Type B pancreatic cell (in vitro differentiated cells): ENCODE results near the gene NHLRC1. TPM values are rescaled to one million over a fixed set of nuclear protein-coding genes. Genes with fewer than 3 reads are reported as not detected.

ENCODE experiments used
- DNase-seq: peaks from one replicate; pipeline ENCODE4 v3.0.0; 2021; ENCODE audit warnings: mixed read lengths; ENCODE audit not compliant: unreplicated experiment; ENCODE audit errors: extremely low spot score
- H3K27ac Mint-ChIP-seq: 2 replicates; pipeline ENCODE4 v1.8.0; 2021; ENCODE audit warnings: mild to moderate bottlenecking, mixed read lengths
- H3K27me3 Mint-ChIP-seq: 2 replicates; pipeline ENCODE4 v1.8.0; 2021; ENCODE audit warnings: mixed read lengths
- H3K36me3 Mint-ChIP-seq: 2 replicates; pipeline ENCODE4 v1.8.0; 2021; ENCODE audit warnings: mixed read lengths
- H3K4me1 Mint-ChIP-seq: one replicate; pipeline ENCODE4 v1.8.0; 2021; ENCODE audit warnings: mixed read lengths; ENCODE audit not compliant: unreplicated experiment
- H3K4me3 Mint-ChIP-seq: 2 replicates; pipeline ENCODE4 v1.8.0; 2021; ENCODE audit warnings: mild to moderate bottlenecking, mixed read lengths
- H3K9me3 Mint-ChIP-seq: 2 replicates; pipeline ENCODE4 v1.8.0; 2021; ENCODE audit warnings: mixed read lengths
- CTCF ChIP-seq: fragments of 200-600 bp; sonication (generic); conservative IDR thresholded peaks from 2 replicates; pipeline ENCODE4 v1.5.0; 2021; ENCODE audit warnings: antibody characterized with exemption, mild to moderate bottlenecking
- long read RNA-seq: library from polyadenylated mRNA; unstranded; transcript quantifications from one replicate; pipeline ENCODE4 v2.0.0, GENCODE V29; 2020
- total RNA-seq: library from RNA; stranded (reverse); gene quantifications from 2 replicates; pipeline ENCODE4 v1.2.1, GENCODE V29; 2021; ENCODE audit warnings: low replicate concordance

NHLRC1 gene
- total RNA-seq, result 1.1 and 3.5 TPM in 2 replicates
- long read RNA-seq, transcript NHLRC1-201 (1 exons, 2,248 nt), result major isoform, 6 of 6 reads
- long read RNA-seq, partial matches to known transcripts, result 0 of 6 reads
- long read RNA-seq, other reads (novel, unspliced or antisense), result 0 of 6 reads

- Mint-ChIP-seq H3K27ac (peak within 1 kb of the TSS; percentile 69), H3K36me3 (no peaks in the 10 kb centered on the region), H3K4me3 (peak within 1 kb of the TSS; percentile 86), H3K27me3 (no peaks in the 10 kb centered on the region), H3K9me3 (no peaks in the 10 kb centered on the region), H3K4me1 (peaks cover 10% of the 10 kb centered on the region)
- peak; percentile 91 for TF ChIP-seq CTCF
- peak; percentile 85 for DNase-seq
These were observed at the start of gene NHLRC1 for GRCh38 chr6:18122128-18123093. TSS of gene NHLRC1 (minus strand) at chr6:18122677. CDS start at chr6:18122606, 71 bp downstream.

GRCh38 chr6:18171871-18172270, 49.4 kb upstream of the NHLRC1 start:
- no peak overlapping the region for H3K27ac Mint-ChIP-seq
- no peak for DNase-seq
- no peaks in the 10 kb centered on the region for H3K4me1 Mint-ChIP-seq
- H3K27me3 Mint-ChIP-seq, result no peaks in the 10 kb centered on the region
- no peaks in the 10 kb centered on the region for H3K9me3 Mint-ChIP-seq
- no peak overlapping the region for H3K4me3 Mint-ChIP-seq
- TF ChIP-seq CTCF, result no peak
- H3K36me3 Mint-ChIP-seq, result peaks cover 47% of the 10 kb centered on the region

- Mint-ChIP-seq H3K36me3 (peaks cover 26% of the 10 kb centered on the region), H3K4me1 (no peaks in the 10 kb centered on the region), H3K4me3 (no peak overlapping the region), H3K27ac (no peak overlapping the region), H3K9me3 (no peaks in the 10 kb centered on the region), H3K27me3 (no peaks in the 10 kb centered on the region)
- TF ChIP-seq CTCF, result no peak
- DNase-seq, result no peak
These were observed 45.8 kb upstream of the NHLRC1 start for GRCh38 chr6:18168264-18168663.

GRCh38 chr6:18166312-18167036, 44.0 kb upstream of the NHLRC1 start:
- Mint-ChIP-seq H3K4me1 (no peaks in the 10 kb centered on the region), H3K36me3 (peaks cover 29% of the 10 kb centered on the region), H3K27me3 (no peaks in the 10 kb centered on the region), H3K4me3 (no peak overlapping the region), H3K27ac (no peak overlapping the region), H3K9me3 (no peaks in the 10 kb centered on the region)
- TF ChIP-seq CTCF, result no peak
- no peak for DNase-seq

- H3K4me3 Mint-ChIP-seq, result no peak overlapping the region
- no peak overlapping the region for H3K27ac Mint-ChIP-seq
- TF ChIP-seq CTCF, result no peak
- no peak for DNase-seq
- H3K27me3 Mint-ChIP-seq, result no peaks in the 10 kb centered on the region
- no peaks in the 10 kb centered on the region for H3K4me1 Mint-ChIP-seq
- no peaks in the 10 kb centered on the region for H3K9me3 Mint-ChIP-seq
- H3K36me3 Mint-ChIP-seq, result peaks cover 31% of the 10 kb centered on the region
These were observed 43.3 kb upstream of the NHLRC1 start for GRCh38 chr6:18165751-18166150.
